Pancreas (tissue), 10 donors: ENCODE data around the gene MMAB. TPM values are rescaled to one million over a fixed set of nuclear protein-coding genes. Genes with fewer than 3 reads are reported as not detected.

ENCODE experiments used
- ATAC-seq, 4 donors: fragments of 200-7000 bp; cut with Tn5 transposase; one replicate each; pipeline versions ENCODE4 v1.8.0 to v1.9.1; 2020; ENCODE audit warnings: mild to moderate bottlenecking in 4 of 4, moderate library complexity in 4 of 4
- DNase-seq, 6 donors: peaks; one replicate each; pipeline ENCODE4 v3.0.0-alpha.2; 2020
- FAIRE-seq: peaks from 2 replicates; lab custom pipeline; 2012; peaks lifted over from hg19 to GRCh38; lab: Jason Lieb, UNC
- H3K27ac ChIP-seq, 4 donors: fragments of 200-600 bp; sonication (generic); 1 replicate in 3 of 4; 2 replicates in 1 of 4; pipeline versions ENCODE4 v1.5.0 to v1.8.0; 2020
- H3K27me3 ChIP-seq, 4 donors: fragments of 200-600 bp; one replicate each; pipeline ENCODE4 v1.8.0; 2021
- H3K36me3 ChIP-seq, 3 donors: fragments of 200-600 bp; sonication (generic) in 1 of 3; one replicate each; pipeline versions ENCODE4 v1.5.0 to v1.8.0; 2020 to 2021
- H3K4me1 ChIP-seq, 3 donors: fragments of 200-600 bp; one replicate each; pipeline ENCODE4 v1.8.0; 2021
- H3K4me3 ChIP-seq, 4 donors: fragments of 200-600 bp; sonication (generic) in 2 of 4; one replicate each; pipeline versions ENCODE4 v1.5.0 to v1.8.0; 2020 to 2021
- H3K9me3 ChIP-seq, 4 donors: fragments of 200-600 bp; one replicate each; pipeline ENCODE4 v1.8.0; 2021
- CTCF ChIP-seq, 4 donors: fragments of 200-600 bp; sonication (generic) in 3 of 4; IDR thresholded peaks; one replicate each; pipeline versions ENCODE4 v1.5.0 to v1.8.0; 2021; ENCODE audit warnings: antibody characterized with exemption in 4 of 4
- WGBS, 2 donors: extraction: QIAGEN DNeasy Blood & Tissue Kit; methylation state at CpG; one replicate each; pipeline ENCODE4 v1.1.7; 2013; 5-methylcytosine and 5-hydroxymethylcytosine counted together
- intact Hi-C, 3 donors: fragments of 100-400 bp; cut with DNase I; formaldehyde crosslinking; loops; one replicate each; pipeline versions ENCODE4 v1.11.1 to v1.14.2; 2022
- polyA plus RNA-seq, 2 donors: library from polyadenylated mRNA; stranded (reverse); fragments of 200-250 nt; gene quantifications; one replicate each; pipeline ENCODE4 v1.2.3, GENCODE V29; 2013
- total RNA-seq, 6 donors: library from RNA; stranded (reverse); fragmentation: NEBNext Ultra II Directional in 4 of 6; extraction: Animal tissue kit (Norgen Biotek cat#: 25700) in 4 of 6; gene quantifications; one replicate each; pipeline versions ENCODE4 v1.2.1 to v1.2.4, GENCODE V29; 2021 to 2023
- donor health status: healthy with polysubstance abuse.
- donor health status: DM: no; HTN: no; CAD: no; lungs with moderate emphysema.
- donor health status: DM: no; HTN: no; CAD: no.
- donor health status: control.
- donor health status: control.
- donor health status: Bipolar disorder and iron deficiency.
- donor health status: DM: yes; HTN: yes; CAD: no.
- donor health status: DM: no; HTN: no; CAD: no.
- donor health status: DM: no; HTN: no; CAD: no.
- donor health status: DM: yes; HTN: yes; CAD: no.

Gene MMAB
- total and polyA plus RNA-seq, 8 donors, result 15.6 to 40.6 (median 21.0) TPM

- DNase-seq, result no peak
- Histone ChIP-seq H3K27ac (no peak overlapping the region), H3K27me3 (no peaks in the 10 kb centered on the region), H3K4me3 (no peak overlapping the region), H3K4me1 (no peaks in the 10 kb centered on the region), H3K9me3 (no peaks in the 10 kb centered on the region), H3K36me3 (no peaks in the 10 kb centered on the region)
- FAIRE-seq, result no peak
- 87 to 91% methylated on average over 7 of the region's 7 CpGs for WGBS, 2 donors
- intact Hi-C loops, result no loop called here
- ATAC-seq, result no peak
- no peak for TF ChIP-seq CTCF (IDR thresholded peaks at IDR 0.05)
Observed at GRCh38 chr12:109589240-109589590, 15.9 kb upstream of the MMAB start.

- DNase-seq, result peak in 1 of 6 donors; percentile 54
- TF ChIP-seq CTCF (IDR thresholded peaks at IDR 0.05), result no peak
- Histone ChIP-seq H3K9me3 (no peaks in the 10 kb centered on the region), H3K27ac (no peak overlapping the region), H3K36me3 (no peaks in the 10 kb centered on the region), H3K4me1 (no peaks in the 10 kb centered on the region), H3K27me3 (no peaks in the 10 kb centered on the region), H3K4me3 (no peak overlapping the region)
- intact Hi-C loops, result no loop called here
- 92 to 94% methylated on average over 26 of the region's 26 CpGs for WGBS, 2 donors
- no peak for FAIRE-seq
- peak in 1 of 4 donors; percentile 11 for ATAC-seq
Observed at GRCh38 chr12:109588461-109589239, 15.3 kb upstream of the MMAB start.

- FAIRE-seq, result no peak
- Histone ChIP-seq H3K36me3 (no peaks in the 10 kb centered on the region), H3K27me3 (no peaks in the 10 kb centered on the region), H3K4me1 (no peaks in the 10 kb centered on the region), H3K9me3 (no peaks in the 10 kb centered on the region), H3K27ac (no peak overlapping the region), H3K4me3 (no peak overlapping the region)
- intact Hi-C loops, result no loop called here
- no peak for ATAC-seq
- peak in 1 of 6 donors; percentile 54 for DNase-seq
- no peak for TF ChIP-seq CTCF (IDR thresholded peaks at IDR 0.05)
- 93 to 96% methylated on average over 18 of the region's 18 CpGs for WGBS, 2 donors
Observed at GRCh38 chr12:109587921-109588320, 14.6 kb upstream of the MMAB start.

GRCh38 chr12:109586385-109587296 is 13.3 kb upstream of the MMAB start:
- no peak for DNase-seq
- intact Hi-C loops, result no loop called here
- H3K9me3 ChIP-seq, result no peaks in the 10 kb centered on the region
- H3K4me1 ChIP-seq, result no peaks in the 10 kb centered on the region
- no peak for ATAC-seq
- no peak for FAIRE-seq
- TF ChIP-seq CTCF (IDR thresholded peaks at IDR 0.05), result no peak
- 88 to 89% methylated on average over 10 of the region's 10 CpGs for WGBS, 2 donors
- no peaks in the 10 kb centered on the region for H3K27me3 ChIP-seq
- no peak overlapping the region for H3K4me3 ChIP-seq
- no peak overlapping the region for H3K27ac ChIP-seq
- no peaks in the 10 kb centered on the region for H3K36me3 ChIP-seq
